ENCODE data around the gene LPCAT3. TPM values are rescaled to one million over a fixed set of nuclear protein-coding genes. Genes with fewer than 3 reads are reported as not detected.

LPCAT3 gene
- total RNA-seq, 1 donor from 2014 or later: 26.6 TPM

GRCh38 chr12:6952863-6953441 is 65.3 kb downstream of the LPCAT3 start:
- no peak for DNase-seq (ENCODE audit: low spot score)

GRCh38 chr12:6952121-6952862 is 66.0 kb downstream of the LPCAT3 start:
- no peak for DNase-seq (ENCODE audit: low spot score)

DNA sequence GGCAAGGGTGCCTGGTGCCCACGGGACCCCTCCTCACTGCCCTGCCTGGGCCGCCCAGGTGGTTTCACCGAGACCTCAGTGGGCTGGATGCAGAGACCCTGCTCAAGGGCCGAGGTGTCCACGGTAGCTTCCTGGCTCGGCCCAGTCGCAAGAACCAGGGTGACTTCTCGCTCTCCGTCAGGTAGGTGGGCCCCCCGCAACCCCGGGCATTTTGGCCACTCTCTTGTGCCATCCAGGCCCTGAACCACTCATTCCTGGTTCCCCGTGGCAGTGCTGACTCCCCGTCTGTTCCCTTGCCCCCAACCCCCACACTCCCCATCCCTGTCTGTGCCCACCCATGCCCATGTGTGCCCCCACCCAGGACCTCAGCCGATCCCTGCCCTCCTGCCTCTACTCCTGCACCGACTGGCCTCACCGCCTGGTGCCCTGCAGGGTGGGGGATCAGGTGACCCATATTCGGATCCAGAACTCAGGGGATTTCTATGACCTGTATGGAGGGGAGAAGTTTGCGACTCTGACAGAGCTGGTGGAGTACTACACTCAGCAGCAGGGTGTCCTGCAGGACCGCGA is 66.6 kb downstream of the LPCAT3 start:
- no peak for DNase-seq (ENCODE audit: low spot score)

DNA sequence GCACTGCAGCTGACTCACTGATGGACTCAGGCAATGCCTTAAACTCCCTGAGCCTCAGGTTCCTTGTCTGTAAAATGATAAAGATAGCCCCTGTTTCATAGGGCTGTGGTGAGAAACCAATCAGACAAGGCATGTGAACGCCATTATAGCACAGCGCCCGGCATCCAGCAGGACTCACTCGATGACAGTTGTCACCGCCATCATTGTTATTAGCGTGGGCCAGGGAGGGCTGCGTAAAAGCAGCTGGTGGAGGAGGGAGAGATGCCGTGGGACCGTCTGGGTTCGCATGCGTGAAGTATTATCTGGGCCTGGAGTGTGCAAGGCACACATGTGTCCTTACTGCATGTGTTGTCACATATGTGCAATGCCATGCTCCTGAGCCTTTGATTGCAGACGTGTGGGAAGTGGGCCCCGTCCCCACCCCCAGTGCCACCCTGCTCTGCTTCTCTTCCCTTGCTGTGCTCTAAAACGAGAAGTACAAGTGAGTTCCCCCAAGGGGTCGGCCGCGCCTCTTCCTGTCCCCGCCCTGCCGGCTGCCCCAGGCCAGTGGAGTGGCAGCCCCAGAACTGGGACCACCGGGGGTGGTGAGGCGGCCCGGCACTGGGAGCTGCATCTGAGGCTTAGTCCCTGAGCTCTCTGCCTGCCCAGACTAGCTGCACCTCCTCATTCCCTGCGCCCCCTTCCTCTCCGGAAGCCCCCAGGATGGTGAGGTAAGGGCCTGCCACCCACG is 67.3 kb downstream of the LPCAT3 start, which contains the start of gene PTPN6:
Gene PTPN6, plus strand, starts transcription at position 546 of the 730 bp plus-strand sequence. Its CDS starts 157 bp downstream, at position 703.
- no peak for DNase-seq (ENCODE audit: low spot score)

- DNase-seq (ENCODE audit: low spot score): no peak
These were observed 67.9 kb downstream of the LPCAT3 start for GRCh38 chr12:6950401-6950801.

DNA sequence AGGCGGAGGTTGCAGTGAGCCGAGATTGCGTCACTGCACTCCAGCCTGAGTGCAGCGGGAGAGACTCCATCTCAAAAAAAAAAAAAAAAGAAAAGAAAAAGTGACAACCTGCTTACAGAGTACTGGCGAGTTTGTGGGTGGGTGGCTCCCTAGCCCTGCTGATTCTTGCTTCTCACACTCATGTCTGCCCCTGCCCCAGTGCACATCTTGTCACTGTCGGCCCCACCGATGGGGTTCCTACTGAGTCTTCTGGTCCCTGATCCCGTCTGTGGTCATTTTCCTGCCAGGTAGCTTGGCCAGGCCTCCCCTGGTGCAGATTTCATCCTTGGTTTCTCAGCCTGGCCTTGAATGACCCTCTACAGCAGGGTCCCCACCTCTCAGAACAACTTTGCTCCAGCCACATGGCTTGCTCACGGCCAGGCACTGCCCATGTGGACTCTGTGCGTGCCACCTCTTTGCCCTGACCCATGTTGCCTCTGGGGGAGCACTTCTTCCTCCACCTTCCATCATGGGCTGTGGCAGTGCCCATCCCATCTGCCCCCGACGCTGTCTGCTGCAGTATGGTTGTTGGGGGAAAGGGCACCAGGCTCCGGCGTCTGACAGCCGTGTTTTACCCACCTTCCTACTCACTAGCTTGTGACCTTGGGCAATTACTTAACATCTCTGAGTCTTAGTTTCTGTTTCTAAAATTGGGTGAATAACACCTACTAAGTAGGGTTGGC is 69.2 kb downstream of the LPCAT3 start:
- no peak for DNase-seq (ENCODE audit: low spot score)

GRCh38 chr12:6947615-6948014 is 70.7 kb downstream of the LPCAT3 start:
- DNase-seq (ENCODE audit: low spot score): no peak

GRCh38 chr12:6946920-6947374 is 71.3 kb downstream of the LPCAT3 start:
- DNase-seq (ENCODE audit: low spot score): no peak

GRCh38 chr12:6946033-6946919 is 72.0 kb downstream of the LPCAT3 start:
- peak; percentile 92 for DNase-seq (ENCODE audit: low spot score)

DNA sequence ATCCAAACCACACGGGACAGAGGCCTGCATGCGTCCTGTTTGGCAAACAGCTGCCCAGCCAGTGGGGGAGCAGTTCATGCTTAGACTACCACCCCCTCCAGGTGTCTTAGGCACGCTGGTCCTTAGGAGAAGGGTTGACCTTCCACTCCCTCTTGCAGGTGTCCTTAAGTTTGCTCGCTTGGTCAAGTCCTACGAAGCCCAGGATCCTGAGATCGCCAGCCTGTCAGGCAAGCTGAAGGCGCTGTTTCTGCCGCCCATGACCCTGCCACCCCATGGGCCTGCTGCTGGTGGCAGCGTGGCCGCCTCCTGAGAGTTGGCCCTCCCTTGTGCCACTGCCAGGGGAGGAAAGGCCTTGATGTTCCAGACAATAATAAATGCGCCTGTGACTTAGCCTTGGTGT is 72.7 kb downstream of the LPCAT3 start:
- DNase-seq (ENCODE audit: low spot score): no peak

- DNase-seq (ENCODE audit: low spot score): peak; percentile 94
These were observed 73.7 kb downstream of the LPCAT3 start for GRCh38 chr12:6944381-6945186.

DNA sequence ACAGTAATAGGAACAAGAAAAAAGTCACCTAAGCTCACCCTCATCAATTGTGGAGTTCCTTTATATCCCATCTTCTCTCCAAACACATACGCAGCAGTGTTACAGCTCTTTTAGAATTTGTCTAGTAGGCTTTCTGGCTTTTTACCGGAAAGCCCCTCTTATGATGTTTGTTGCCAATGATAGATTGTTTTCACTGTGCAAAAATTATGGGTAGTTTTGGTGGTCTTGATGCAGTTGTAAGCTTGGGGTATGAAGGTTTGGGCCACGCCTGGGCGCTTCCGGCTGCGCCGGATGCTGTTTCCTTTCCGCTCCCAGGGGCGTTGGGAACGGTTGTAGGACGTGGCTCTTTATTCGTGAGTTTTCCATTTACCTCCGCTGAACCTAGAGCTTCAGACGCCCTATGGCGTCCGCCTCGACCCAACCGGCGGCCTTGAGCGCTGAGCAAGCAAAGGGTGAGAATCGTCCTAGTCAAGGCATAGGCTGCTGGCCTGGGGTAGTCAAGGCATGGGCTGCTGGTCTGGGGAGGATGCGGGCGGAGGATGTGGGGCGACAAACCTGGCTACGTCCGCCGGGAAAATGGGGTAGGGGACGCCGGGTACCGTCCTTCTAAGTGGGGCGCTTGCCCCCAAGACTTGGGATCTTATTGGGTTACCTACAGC is 74.4 kb downstream of the LPCAT3 start, which contains the start of the genes C12orf57 and RNU7-1:
Gene C12orf57, plus strand, starts transcription at position 301 of the 659 bp plus-strand sequence. Its CDS starts 100 bp downstream, at position 401.
Gene RNU7-1, plus strand, starts transcription at position 95 of the 659 bp plus-strand sequence.
- DNase-seq (ENCODE audit: low spot score): no peak

DNA sequence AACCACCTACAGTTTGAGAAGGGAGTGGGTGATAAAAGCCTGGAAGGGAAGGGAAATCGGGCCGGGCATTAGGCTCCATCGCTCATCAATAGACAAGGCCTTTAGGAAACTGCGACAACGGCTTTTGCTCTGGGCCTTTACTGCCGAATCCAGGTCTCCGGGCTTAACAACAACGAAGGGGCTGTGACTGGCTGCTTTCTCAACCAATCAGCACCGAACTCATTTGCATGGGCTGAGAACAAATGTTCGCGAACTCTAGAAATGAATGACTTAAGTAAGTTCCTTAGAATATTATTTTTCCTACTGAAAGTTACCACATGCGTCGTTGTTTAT is 74.9 kb downstream of the LPCAT3 start:
- DNase-seq (ENCODE audit: low spot score): peak; percentile 86

DNA sequence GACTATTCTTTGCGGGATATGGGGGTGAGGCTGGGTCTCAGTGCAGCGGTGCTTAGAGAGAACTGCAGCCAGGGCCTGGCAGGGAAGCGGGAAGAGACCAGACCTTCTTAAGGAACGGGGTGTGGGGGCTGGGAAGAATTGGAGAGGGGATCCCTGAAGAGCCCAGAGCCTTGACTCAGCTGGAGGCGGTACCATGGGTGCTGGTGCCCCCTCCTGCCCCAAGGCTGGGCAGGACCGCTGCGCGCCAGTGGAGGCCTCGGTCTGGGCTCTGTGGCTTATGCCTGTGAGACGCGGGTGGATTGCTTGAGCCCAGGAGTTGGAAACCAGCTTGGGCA is 76.0 kb downstream of the LPCAT3 start:
- no peak for DNase-seq (ENCODE audit: low spot score)

DNA sequence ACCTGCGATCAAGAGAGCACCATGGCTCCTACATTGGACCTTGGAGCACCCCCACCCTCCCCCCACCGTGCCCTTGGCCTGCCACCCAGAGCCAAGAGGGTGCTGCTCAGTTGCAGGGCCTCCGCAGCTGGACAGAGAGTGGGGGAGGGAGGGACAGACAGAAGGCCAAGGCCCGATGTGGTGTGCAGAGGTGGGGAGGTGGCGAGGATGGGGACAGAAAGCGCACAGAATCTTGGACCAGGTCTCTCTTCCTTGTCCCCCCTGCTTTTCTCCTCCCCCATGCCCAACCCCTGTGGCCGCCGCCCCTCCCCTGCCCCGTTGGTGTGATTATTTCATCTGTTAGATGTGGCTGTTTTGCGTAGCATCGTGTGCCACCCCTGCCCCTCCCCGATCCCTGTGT is 76.5 kb downstream of the LPCAT3 start:
- DNase-seq (ENCODE audit: low spot score): no peak

- DNase-seq (ENCODE audit: low spot score): no peak
These were observed 77.0 kb downstream of the LPCAT3 start for GRCh38 chr12:6941267-6941666.

DNA sequence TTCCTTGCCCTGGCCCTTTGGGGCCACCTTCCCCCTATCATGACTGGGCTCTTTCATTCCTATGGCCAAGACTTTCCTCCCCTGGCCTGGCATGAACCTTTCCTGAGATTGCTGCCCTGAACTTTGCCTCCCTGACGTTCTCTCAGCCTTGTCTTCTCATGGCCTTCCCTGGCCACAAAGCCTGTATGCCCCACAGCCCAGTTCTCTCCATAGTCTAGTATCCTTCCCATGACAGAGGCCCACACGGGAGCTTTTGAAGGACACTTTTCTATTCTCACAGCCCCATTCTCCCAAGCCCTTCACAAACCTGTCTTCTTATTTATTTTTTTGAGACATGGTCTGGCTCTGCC is 79.1 kb downstream of the LPCAT3 start:
- DNase-seq (ENCODE audit: low spot score): no peak

- DNase-seq (ENCODE audit: low spot score): no peak
These were observed 79.7 kb downstream of the LPCAT3 start for GRCh38 chr12:6938353-6939190.
